ENCODE measurements around the gene PCMTD2.
"Not testable (repeated sequence)": the region's sequence is repeated elsewhere in the genome, so short reads cannot be mapped to it uniquely, and the experiment has no call there.

PCMTD2 gene

DNA sequence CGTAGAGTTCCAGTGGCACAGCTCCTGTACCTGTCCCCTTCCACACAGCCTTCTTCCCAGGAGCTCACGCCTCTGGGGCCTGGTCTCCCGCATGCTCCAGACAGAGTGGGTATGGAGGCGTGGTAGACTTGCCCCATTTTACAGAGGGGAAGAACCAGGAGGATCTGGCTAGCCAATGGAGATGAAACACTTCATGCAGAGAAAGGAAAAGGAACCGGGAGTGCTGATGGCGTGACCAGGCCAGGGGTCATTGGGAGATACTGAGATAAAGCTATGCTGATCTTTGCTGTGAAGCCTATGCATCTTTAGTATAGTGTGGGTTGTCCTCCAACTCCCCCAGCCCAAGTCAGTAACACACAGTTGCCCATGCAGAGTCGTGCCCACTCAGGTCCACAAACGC, 62.5 kb downstream of the PCMTD2 start:
- not testable (repeated sequence) for H3K36me3 ChIP-seq (ENCODE audit: control insufficient read depth in 5 of 5, insufficient read depth in 5 of 5, low read length in 5 of 5); H3K4me1 ChIP-seq (ENCODE audit: control insufficient read depth in 5 of 5, insufficient read depth in 5 of 5, low read length in 5 of 5); H3K9me3 ChIP-seq (ENCODE audit: control insufficient read depth in 5 of 5, low read length in 5 of 5); H3K27ac ChIP-seq (ENCODE audit: low read depth, low read length); H3K9ac ChIP-seq (ENCODE audit: low read length in 5 of 5); H3K27me3 ChIP-seq (ENCODE audit: control insufficient read depth in 5 of 5, insufficient read depth in 4 of 5, low read length in 5 of 5); H3K4me3 ChIP-seq (ENCODE audit: low read depth in 1 of 5, low read length in 5 of 5)

DNA sequence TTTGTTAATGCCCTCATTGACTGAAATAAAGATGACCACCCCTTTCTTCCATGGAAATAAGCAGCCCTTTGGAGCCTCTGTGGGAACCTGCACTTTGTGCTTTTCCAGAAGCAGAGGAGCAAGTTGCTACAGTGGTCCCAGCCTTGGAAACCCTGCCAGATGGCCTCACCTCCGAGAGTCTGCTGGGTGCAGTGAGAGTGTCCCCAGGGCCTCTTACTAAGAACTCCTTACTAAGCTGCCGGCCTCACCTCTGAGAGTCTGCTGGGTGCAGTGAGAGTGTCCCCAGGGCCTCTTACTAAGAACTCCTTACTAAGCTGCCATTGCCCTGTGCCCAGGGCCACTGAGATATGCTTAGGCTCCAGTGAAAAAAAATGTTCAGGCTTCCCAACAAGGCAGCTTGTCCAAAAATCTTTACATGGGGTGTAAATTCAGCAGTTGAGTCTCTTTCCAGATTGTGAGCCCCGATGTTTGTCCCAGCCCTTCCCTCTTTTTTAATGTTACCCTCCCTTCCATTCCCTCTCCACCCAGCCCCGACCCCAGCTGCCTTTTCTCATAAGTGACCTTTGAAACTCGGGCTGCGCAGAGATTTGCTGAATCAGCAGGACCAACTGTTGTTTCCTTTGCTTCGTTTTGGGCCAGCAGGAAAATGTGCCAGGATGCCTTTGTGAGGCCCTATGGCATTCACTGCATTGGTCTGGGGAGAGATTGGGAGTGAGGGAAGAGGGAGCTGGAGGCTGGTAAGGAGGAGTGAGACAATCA, 66.7 kb downstream of the PCMTD2 start:
- H3K27me3 ChIP-seq (ENCODE audit: control insufficient read depth in 5 of 5, insufficient read depth in 4 of 5, low read length in 5 of 5); H3K36me3 ChIP-seq (ENCODE audit: control insufficient read depth in 5 of 5, insufficient read depth in 5 of 5, low read length in 5 of 5); H3K9me3 ChIP-seq (ENCODE audit: control insufficient read depth in 5 of 5, low read length in 5 of 5); H3K9ac ChIP-seq (ENCODE audit: low read length in 5 of 5); H3K4me1 ChIP-seq (ENCODE audit: control insufficient read depth in 5 of 5, insufficient read depth in 5 of 5, low read length in 5 of 5); H3K27ac ChIP-seq (ENCODE audit: low read depth, low read length); H3K4me3 ChIP-seq (ENCODE audit: low read depth in 1 of 5, low read length in 5 of 5): not testable (repeated sequence)
